Measurements from ENCODE around the gene SLC29A2. TPM values are rescaled to one million over a fixed set of nuclear protein-coding genes. Genes with fewer than 3 reads are reported as not detected.

SLC29A2 gene
- total and polyA plus RNA-seq, 12 donors, result 0.48 to 4.7 (median 1.3) TPM; not detected in 1

- intact Hi-C loops (cut with DNase I), result no loop called here
- H3K36me3 ChIP-seq (replicated peaks in 1 of 2), result peaks cover 0 to 7% of the 10 kb centered on the region in 2 donors
- WGBS, 4 donors, result 83 to 100% (median 89%) methylated on average over 7 to 19 of the region's 19 CpGs
Measured at GRCh38 chr11:66333220-66333877, 38.2 kb downstream of the SLC29A2 start.

GRCh38 chr11:66332371-66333219 is 39.0 kb downstream of the SLC29A2 start:
- peak in 1 of 7 donors; percentile 11 for DNase-seq
- intact Hi-C loops (cut with DNase I), result no loop called here

More at GRCh38 chr11:66333220-66333877, 38.2 kb downstream of the SLC29A2 start:
- no peak overlapping the region for H3K4me3 ChIP-seq
- peaks cover 10 to 28% of the 10 kb centered on the region in 2 donors for H3K4me1 ChIP-seq (replicated peaks in 1 of 2)
- DNase-seq, result peak in 1 of 7 donors; percentile 9
- H3K9me3 ChIP-seq (replicated peaks in 1 of 3), result no peaks in the 10 kb centered on the region
- TF ChIP-seq CTCF (IDR thresholded peaks at IDR 0.05), result no peak
- no peak for TF ChIP-seq POLR2A (IDR thresholded peaks at IDR 0.05)
- no peak overlapping the region for H3K27ac ChIP-seq
- H3K27me3 ChIP-seq, result no peaks in the 10 kb centered on the region

GRCh38 chr11:66331542-66332370 is 39.8 kb downstream of the SLC29A2 start:
- peaks cover 10 to 33% of the 10 kb centered on the region in 2 donors for H3K4me1 ChIP-seq (replicated peaks in 1 of 2)
- intact Hi-C loops (cut with DNase I), result no loop called here
- DNase-seq, result peak in 2 of 7 donors; percentile 8 to 9
- 90 to 93% (median 91%) methylated on average over 9 to 12 of the region's 12 CpGs for WGBS, 4 donors
- peaks cover 0 to 7% of the 10 kb centered on the region in 2 donors for H3K36me3 ChIP-seq (replicated peaks in 1 of 2)
- no peaks in the 10 kb centered on the region for H3K27me3 ChIP-seq
- H3K4me3 ChIP-seq, result no peak overlapping the region
- H3K9me3 ChIP-seq (replicated peaks in 1 of 3), result no peaks in the 10 kb centered on the region
- TF ChIP-seq POLR2A (IDR thresholded peaks at IDR 0.05), result no peak
- no peak for TF ChIP-seq CTCF (IDR thresholded peaks at IDR 0.05)
- H3K27ac ChIP-seq, result no peak overlapping the region

More at GRCh38 chr11:66332371-66333219, 39.0 kb downstream of the SLC29A2 start:
- TF ChIP-seq CTCF (IDR thresholded peaks at IDR 0.05), result no peak
- no peak for TF ChIP-seq POLR2A (IDR thresholded peaks at IDR 0.05)
- 79 to 84% (median 83%) methylated on average over 13 to 18 of the region's 18 CpGs for WGBS, 4 donors
- Histone ChIP-seq H3K36me3 (replicated peaks in 1 of 2) (peaks cover 0 to 7% of the 10 kb centered on the region in 2 donors), H3K9me3 (replicated peaks in 1 of 3) (no peaks in the 10 kb centered on the region), H3K4me1 (replicated peaks in 1 of 2) (peaks cover 10 to 35% of the 10 kb centered on the region in 2 donors), H3K27ac (no peak overlapping the region), H3K27me3 (no peaks in the 10 kb centered on the region), H3K4me3 (no peak overlapping the region)
